OCI-LY1 (cell line): Measurements from ENCODE around the gene PI16.

Experiments
- H2AFZ ChIP-seq: fragments of 200-600 bp; sonication (generic), shearing (Covaris generic); 2 replicates; pipeline ENCODE4 v1.6.0; 2014; ENCODE audit warnings: antibody characterized with exemption, mild to moderate bottlenecking, low read length
- H3F3A ChIP-seq: fragments of 200-600 bp; sonication (generic), shearing (Covaris generic); 2 replicates; pipeline ENCODE4 v1.6.0; 2014; ENCODE audit warnings: mild to moderate bottlenecking, antibody characterized with exemption, low read length, moderate library complexity; ENCODE audit not compliant: insufficient read depth
- H3K27ac ChIP-seq: fragments of 200-600 bp; sonication (generic); 2 replicates; pipeline ENCODE4 v1.5.1; 2014; ENCODE audit warnings: low read length, mixed run types, mild to moderate bottlenecking, low read depth; ENCODE audit not compliant: poor library complexity, severe bottlenecking
- H3K27me3 ChIP-seq: fragments of 200-600 bp; sonication (generic); 2 replicates; pipeline ENCODE4 v1.6.0; 2014; ENCODE audit warnings: antibody characterized with exemption, mild to moderate bottlenecking, low read length, moderate library complexity; ENCODE audit not compliant: insufficient read depth
- H3K36me3 ChIP-seq: fragments of 200-600 bp; sonication (generic); 2 replicates; pipeline ENCODE4 v1.6.1; 2014; ENCODE audit warnings: mild to moderate bottlenecking, antibody characterized with exemption, low read length, moderate library complexity, mixed read lengths; ENCODE audit not compliant: insufficient read depth
- H3K4me1 ChIP-seq: fragments of 200-600 bp; sonication (generic); 2 replicates; pipeline ENCODE4 v1.5.1; 2014; ENCODE audit warnings: mild to moderate bottlenecking, low read length, moderate library complexity; ENCODE audit not compliant: insufficient read depth, severe bottlenecking
- H3K4me2 ChIP-seq: fragments of 200-600 bp; sonication (generic), shearing (Covaris generic); 2 replicates; pipeline ENCODE4 v1.6.1; 2014; ENCODE audit warnings: low read length
- H3K4me3 ChIP-seq: fragments of 200-600 bp; sonication (generic); 2 replicates; pipeline ENCODE4 v1.5.1; 2014; ENCODE audit warnings: low read length, low read depth, mild to moderate bottlenecking, mixed read lengths; ENCODE audit not compliant: poor library complexity, severe bottlenecking
- H3K79me2 ChIP-seq: fragments of 200-600 bp; shearing (Covaris generic); 2 replicates; pipeline ENCODE4 v1.6.1; 2016; ENCODE audit warnings: mixed run types, low read length, mixed read lengths; ENCODE audit not compliant: insufficient read depth
- H3K9ac ChIP-seq: fragments of 200-600 bp; sonication (generic), shearing (Covaris generic); 2 replicates; pipeline ENCODE4 v1.6.1; 2014; ENCODE audit warnings: mild to moderate bottlenecking, low read length, mixed read lengths
- H3K9me2 ChIP-seq: fragments of 200-600 bp; sonication (generic), shearing (Covaris generic); 2 replicates; pipeline ENCODE4 v1.6.1; 2014; ENCODE audit warnings: low read depth, mild to moderate bottlenecking, low read length, mixed read lengths
- H3K9me3 ChIP-seq: fragments of 200-600 bp; shearing (Covaris generic); 2 replicates; pipeline ENCODE4 v1.6.1; 2014; ENCODE audit warnings: low read length, mixed read lengths
- H4K20me1 ChIP-seq: fragments of 200-600 bp; sonication (generic), shearing (Covaris generic); 2 replicates; pipeline ENCODE4 v1.6.0; 2016; ENCODE audit warnings: mild to moderate bottlenecking, low read length; ENCODE audit not compliant: insufficient read depth
- EZH2 ChIP-seq: fragments of 200-600 bp; sonication (generic), shearing (Covaris generic); IDR thresholded peaks from 2 replicates; pipeline ENCODE4 v1.8.0; 2017; ENCODE audit warnings: borderline replicate concordance, mixed run types, mild to moderate bottlenecking, antibody characterized with exemption, low read length, moderate library complexity, mixed read lengths
- TF ChIP-seq, protein P1 (sequence below): fragments of 200-600 bp; sonication (generic), shearing (Covaris generic); IDR thresholded peaks from 2 replicates; pipeline ENCODE4 v1.5.1; 2017; ENCODE audit warnings: mild to moderate bottlenecking, antibody characterized with exemption, low read length, moderate library complexity, mixed read lengths

Gene PI16

DNA sequence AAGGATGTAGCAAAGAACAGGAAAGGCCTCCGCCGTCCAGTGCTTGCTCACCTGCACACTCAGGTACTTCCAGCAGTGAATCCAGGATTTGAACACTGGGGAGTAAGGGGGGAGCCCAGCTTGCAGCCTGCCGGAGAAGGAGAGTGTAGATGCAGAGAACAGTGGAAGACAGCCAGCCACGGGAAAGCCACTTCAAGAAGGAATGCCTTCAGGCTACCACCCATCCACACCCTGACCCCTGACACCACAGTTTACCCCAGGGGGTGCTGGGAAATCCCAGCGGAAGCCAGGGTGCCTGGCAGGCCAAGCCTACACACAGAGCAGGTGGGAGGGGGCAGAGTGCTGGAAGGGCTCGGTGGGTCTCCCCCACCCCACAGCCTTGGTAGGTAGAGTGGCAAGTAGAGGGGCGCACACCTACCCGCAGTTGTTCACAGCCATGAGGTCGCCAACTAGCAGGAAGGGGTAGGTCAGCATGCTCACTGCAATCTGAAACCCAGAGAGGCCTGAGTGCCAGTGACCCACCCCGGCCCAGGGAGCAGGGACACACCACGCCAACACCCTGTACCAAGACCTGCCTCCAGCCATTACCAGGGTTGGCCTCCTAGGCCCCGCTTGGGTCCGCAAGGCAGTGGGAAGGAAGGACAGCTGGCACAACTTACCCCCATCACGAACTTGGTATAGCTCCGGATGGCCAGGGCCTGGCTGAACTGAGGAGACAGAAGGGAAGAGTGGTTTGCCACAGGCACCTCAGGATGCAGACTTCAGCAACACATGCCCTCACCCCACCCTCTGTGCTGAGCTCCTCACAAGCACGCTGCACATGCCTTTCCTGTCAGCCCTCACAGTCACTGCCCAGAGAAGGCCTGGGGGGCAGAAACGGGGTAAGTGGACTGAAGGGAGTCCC is 15.7 kb downstream of the PI16 start:
- Histone ChIP-seq H3K4me2 (no peak overlapping the region), H3F3A (no peaks in the 10 kb centered on the region), H3K4me1 (no peaks in the 10 kb centered on the region), H3K79me2 (no peaks in the 10 kb centered on the region), H2AFZ (no peak overlapping the region), H3K9me2 (no peaks in the 10 kb centered on the region), H3K4me3 (no peak overlapping the region), H3K27me3 (no peaks in the 10 kb centered on the region), H3K27ac (no peak overlapping the region), H3K36me3 (peaks cover 82% of the 10 kb centered on the region), H3K9ac (no peak overlapping the region), H4K20me1 (no peaks in the 10 kb centered on the region), H3K9me3 (no peaks in the 10 kb centered on the region)
- no peak for TF ChIP-seq EZH2
- TF ChIP-seq, protein P1, sequence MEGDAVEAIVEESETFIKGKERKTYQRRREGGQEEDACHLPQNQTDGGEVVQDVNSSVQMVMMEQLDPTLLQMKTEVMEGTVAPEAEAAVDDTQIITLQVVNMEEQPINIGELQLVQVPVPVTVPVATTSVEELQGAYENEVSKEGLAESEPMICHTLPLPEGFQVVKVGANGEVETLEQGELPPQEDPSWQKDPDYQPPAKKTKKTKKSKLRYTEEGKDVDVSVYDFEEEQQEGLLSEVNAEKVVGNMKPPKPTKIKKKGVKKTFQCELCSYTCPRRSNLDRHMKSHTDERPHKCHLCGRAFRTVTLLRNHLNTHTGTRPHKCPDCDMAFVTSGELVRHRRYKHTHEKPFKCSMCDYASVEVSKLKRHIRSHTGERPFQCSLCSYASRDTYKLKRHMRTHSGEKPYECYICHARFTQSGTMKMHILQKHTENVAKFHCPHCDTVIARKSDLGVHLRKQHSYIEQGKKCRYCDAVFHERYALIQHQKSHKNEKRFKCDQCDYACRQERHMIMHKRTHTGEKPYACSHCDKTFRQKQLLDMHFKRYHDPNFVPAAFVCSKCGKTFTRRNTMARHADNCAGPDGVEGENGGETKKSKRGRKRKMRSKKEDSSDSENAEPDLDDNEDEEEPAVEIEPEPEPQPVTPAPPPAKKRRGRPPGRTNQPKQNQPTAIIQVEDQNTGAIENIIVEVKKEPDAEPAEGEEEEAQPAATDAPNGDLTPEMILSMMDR = no peak

DNA sequence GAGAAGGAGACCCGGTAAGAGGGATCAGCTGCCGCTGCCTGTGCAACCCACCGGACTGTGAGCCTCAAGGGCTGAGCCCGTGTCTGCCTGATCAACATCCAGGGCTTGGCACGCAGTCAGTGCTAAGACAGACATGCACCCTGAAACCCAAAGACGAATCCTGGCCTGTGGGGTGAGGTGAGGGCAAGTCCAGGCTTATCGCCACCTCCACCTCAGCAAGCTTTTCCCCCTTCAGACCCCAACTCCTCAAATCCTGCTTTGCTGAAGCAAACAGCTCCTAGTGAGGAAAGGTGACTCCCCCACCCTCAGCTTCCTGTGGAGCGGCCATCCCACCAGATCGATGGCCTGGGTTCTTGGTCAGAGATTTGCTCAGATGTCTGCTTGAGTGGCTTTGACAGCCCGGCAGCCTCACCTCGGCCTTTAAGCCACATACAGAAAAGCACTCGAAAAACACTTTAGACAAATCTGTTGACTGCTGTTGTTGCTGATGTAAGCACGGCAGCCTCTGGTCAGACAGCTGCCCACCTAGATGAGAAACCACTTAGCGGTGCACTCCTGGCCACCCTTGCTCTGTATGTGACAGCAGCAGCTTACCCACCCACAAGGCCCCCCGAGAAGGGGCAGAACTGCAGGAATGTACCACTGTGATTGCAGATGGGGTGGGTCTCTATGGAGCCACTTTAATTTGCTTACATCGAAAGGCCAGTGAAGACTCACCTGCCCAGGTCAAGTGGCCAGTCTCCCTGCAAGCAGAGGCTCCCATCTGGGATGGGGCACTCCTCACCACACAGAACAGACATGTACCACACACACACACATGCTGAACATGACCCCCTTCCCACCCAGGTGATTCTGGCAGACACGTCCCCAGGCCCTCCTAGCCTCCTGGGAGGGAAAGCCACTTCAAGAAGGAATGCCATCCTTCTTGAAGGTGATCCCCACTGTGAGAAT is 16.6 kb downstream of the PI16 start:
- no peak overlapping the region for H3K4me3 ChIP-seq
- no peaks in the 10 kb centered on the region for H3K79me2 ChIP-seq
- no peak overlapping the region for H2AFZ ChIP-seq
- no peak overlapping the region for H3K27ac ChIP-seq
- no peaks in the 10 kb centered on the region for H4K20me1 ChIP-seq
- no peaks in the 10 kb centered on the region for H3F3A ChIP-seq
- H3K9me2 ChIP-seq = no peaks in the 10 kb centered on the region
- no peaks in the 10 kb centered on the region for H3K27me3 ChIP-seq
- H3K4me2 ChIP-seq = no peak overlapping the region
- H3K9me3 ChIP-seq = no peaks in the 10 kb centered on the region
- no peak for TF ChIP-seq EZH2
- TF ChIP-seq, protein P1 = no peak
- no peaks in the 10 kb centered on the region for H3K4me1 ChIP-seq
- H3K9ac ChIP-seq = no peak overlapping the region
- H3K36me3 ChIP-seq = peaks cover 91% of the 10 kb centered on the region

DNA sequence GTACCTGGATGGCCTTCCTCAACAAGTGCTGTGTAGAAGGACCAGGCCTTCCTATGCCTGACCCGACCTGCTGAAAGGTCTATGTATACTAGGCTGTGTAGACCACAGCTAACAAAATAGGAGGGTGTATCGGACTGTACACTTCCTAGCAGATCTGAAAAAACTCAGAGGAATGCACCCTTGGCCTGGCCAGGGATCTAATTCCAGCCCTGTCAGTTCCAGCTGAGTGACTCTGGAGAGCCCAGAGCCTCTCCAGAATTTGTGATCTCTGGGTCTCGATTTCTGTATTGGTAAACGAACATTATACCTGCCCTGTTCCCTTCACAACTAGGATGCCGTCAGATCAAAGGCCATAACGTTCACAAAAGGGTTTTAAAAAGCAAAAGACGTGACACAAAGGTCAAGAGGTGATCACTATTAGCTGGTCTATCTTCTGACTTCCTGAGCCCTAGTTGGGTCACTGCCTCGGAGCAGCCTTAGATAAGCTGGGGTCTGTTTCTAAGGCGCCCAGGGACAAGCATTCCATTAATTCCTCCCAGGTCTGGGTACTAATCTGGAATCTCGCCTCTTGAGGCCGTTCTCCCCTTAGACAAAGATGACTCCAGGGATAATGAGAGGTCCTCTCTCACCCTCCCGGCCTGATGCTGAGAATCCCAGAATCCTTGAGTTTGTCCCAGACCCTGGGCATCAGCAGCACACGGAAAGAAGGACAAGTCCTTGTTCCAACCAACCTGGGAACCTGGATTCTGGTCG is 17.6 kb downstream of the PI16 start:
- H2AFZ ChIP-seq = no peak overlapping the region
- no peaks in the 10 kb centered on the region for H3K79me2 ChIP-seq
- H3K4me1 ChIP-seq = no peaks in the 10 kb centered on the region
- TF ChIP-seq, protein P1 = no peak
- no peak for TF ChIP-seq EZH2
- H4K20me1 ChIP-seq = no peaks in the 10 kb centered on the region
- no peaks in the 10 kb centered on the region for H3K9me2 ChIP-seq
- H3K9me3 ChIP-seq = no peaks in the 10 kb centered on the region
- H3F3A ChIP-seq = no peaks in the 10 kb centered on the region
- no peak overlapping the region for H3K4me3 ChIP-seq
- no peak overlapping the region for H3K9ac ChIP-seq
- peaks cover 98% of the 10 kb centered on the region for H3K36me3 ChIP-seq
- H3K4me2 ChIP-seq = no peak overlapping the region
- no peaks in the 10 kb centered on the region for H3K27me3 ChIP-seq
- H3K27ac ChIP-seq = no peak overlapping the region
